Central memory CD8-positive, alpha-beta T cell (primary cell): ENCODE data around the gene ELAC2.

Source experiments
- ATAC-seq: fragments of 150-1000 bp; cut with Tn5 transposase; replicated peaks from 2 replicates; pipeline ENCODE4 v1.10.0; 2022; ENCODE audit warnings: mild to moderate bottlenecking, moderate FRiP score, moderate number of reproducible peaks; ENCODE audit not compliant: poor library complexity, severe bottlenecking; ENCODE audit errors: extremely low read depth
- DNase-seq, 2 donors: peaks; one replicate each; pipeline ENCODE4 v3.0.0; 2021; ENCODE audit warnings: low spot score in 2 of 2
- H3K27ac Mint-ChIP-seq: one replicate; pipeline ENCODE4 v1.8.0; 2022; ENCODE audit warnings: low read depth, mild to moderate bottlenecking, moderate library complexity, mixed read lengths
- H3K27me3 Mint-ChIP-seq: one replicate; pipeline ENCODE4 v1.8.0; 2022; ENCODE audit warnings: mixed read lengths
- H3K36me3 Mint-ChIP-seq: one replicate; pipeline ENCODE4 v1.8.0; 2022; ENCODE audit warnings: mild to moderate bottlenecking, moderate library complexity, mixed read lengths; ENCODE audit not compliant: insufficient read depth
- H3K4me1 Mint-ChIP-seq: one replicate; pipeline ENCODE4 v1.8.0; 2022; ENCODE audit warnings: mixed read lengths
- H3K4me3 Mint-ChIP-seq: one replicate; pipeline ENCODE4 v1.8.0; 2022; ENCODE audit warnings: mild to moderate bottlenecking, moderate library complexity, mixed read lengths
- H3K9me3 Mint-ChIP-seq: one replicate; pipeline ENCODE4 v1.8.0; 2022; ENCODE audit warnings: mixed read lengths

Gene ELAC2

GRCh38 chr17:13031718-13032350 is 14.0 kb upstream of the ELAC2 start:
- peaks cover 6% of the 10 kb centered on the region for H3K9me3 Mint-ChIP-seq
- no peak overlapping the region for H3K27ac Mint-ChIP-seq
- ATAC-seq (no peak), DNase-seq (no peak)
- H3K4me3 Mint-ChIP-seq: no peak overlapping the region
- H3K36me3 Mint-ChIP-seq: no peaks in the 10 kb centered on the region
- H3K4me1 Mint-ChIP-seq: peaks cover 15% of the 10 kb centered on the region
- peaks cover 18% of the 10 kb centered on the region for H3K27me3 Mint-ChIP-seq

GRCh38 chr17:13030459-13031300 is 12.9 kb upstream of the ELAC2 start:
- Mint-ChIP-seq H3K4me1 (peaks cover 15% of the 10 kb centered on the region), H3K27me3 (peaks cover 24% of the 10 kb centered on the region), H3K27ac (no peak overlapping the region), H3K9me3 (no peaks in the 10 kb centered on the region), H3K36me3 (no peaks in the 10 kb centered on the region), H3K4me3 (no peak overlapping the region)
- ATAC-seq: no peak
- peak; percentile 23 to 38 for DNase-seq

- DNase-seq (no peak), ATAC-seq (no peak)
- H3K27me3 Mint-ChIP-seq: peaks cover 27% of the 10 kb centered on the region
- no peak overlapping the region for H3K27ac Mint-ChIP-seq
- H3K4me1 Mint-ChIP-seq: peaks cover 16% of the 10 kb centered on the region
- H3K4me3 Mint-ChIP-seq: no peak overlapping the region
- peaks cover under 1% of the 10 kb centered on the region for H3K36me3 Mint-ChIP-seq
- H3K9me3 Mint-ChIP-seq: no peaks in the 10 kb centered on the region
These were observed 12.2 kb upstream of the ELAC2 start for GRCh38 chr17:13030056-13030455.

GRCh38 chr17:13029340-13029739 is 11.5 kb upstream of the ELAC2 start:
- H3K27ac Mint-ChIP-seq: no peak overlapping the region
- ATAC-seq (no peak), DNase-seq (no peak)
- H3K27me3 Mint-ChIP-seq: peaks cover 27% of the 10 kb centered on the region
- H3K4me1 Mint-ChIP-seq: peaks cover 23% of the 10 kb centered on the region
- no peaks in the 10 kb centered on the region for H3K9me3 Mint-ChIP-seq
- H3K36me3 Mint-ChIP-seq: peaks cover 3% of the 10 kb centered on the region
- no peak overlapping the region for H3K4me3 Mint-ChIP-seq

- peaks cover 26% of the 10 kb centered on the region for H3K4me1 Mint-ChIP-seq
- no peak overlapping the region for H3K27ac Mint-ChIP-seq
- no peaks in the 10 kb centered on the region for H3K9me3 Mint-ChIP-seq
- no peak overlapping the region for H3K4me3 Mint-ChIP-seq
- peaks cover 27% of the 10 kb centered on the region for H3K27me3 Mint-ChIP-seq
- H3K36me3 Mint-ChIP-seq: peaks cover 3% of the 10 kb centered on the region
- no peak for DNase-seq
- ATAC-seq: no peak
These were observed 9.4 kb upstream of the ELAC2 start for GRCh38 chr17:13027246-13027645.

- no peak overlapping the region for H3K4me3 Mint-ChIP-seq
- H3K36me3 Mint-ChIP-seq: peaks cover 3% of the 10 kb centered on the region
- ATAC-seq: no peak
- peaks cover 27% of the 10 kb centered on the region for H3K27me3 Mint-ChIP-seq
- peaks cover 16% of the 10 kb centered on the region for H3K4me1 Mint-ChIP-seq
- H3K27ac Mint-ChIP-seq: no peak overlapping the region
- DNase-seq: no peak
- no peaks in the 10 kb centered on the region for H3K9me3 Mint-ChIP-seq
These were observed 7.9 kb upstream of the ELAC2 start for GRCh38 chr17:13025687-13026086.

- Mint-ChIP-seq H3K4me1 (peaks cover 12% of the 10 kb centered on the region), H3K9me3 (no peaks in the 10 kb centered on the region), H3K36me3 (peaks cover 3% of the 10 kb centered on the region), H3K27ac (no peak overlapping the region), H3K4me3 (no peak overlapping the region), H3K27me3 (peaks cover 27% of the 10 kb centered on the region)
- ATAC-seq (no peak), DNase-seq (no peak)
These were observed 7.4 kb upstream of the ELAC2 start for GRCh38 chr17:13025258-13025627.

- ATAC-seq: peak; percentile 73
- Mint-ChIP-seq H3K4me3 (no peak overlapping the region), H3K9me3 (no peaks in the 10 kb centered on the region), H3K27me3 (peaks cover 27% of the 10 kb centered on the region), H3K36me3 (peaks cover 3% of the 10 kb centered on the region), H3K4me1 (peaks cover 10% of the 10 kb centered on the region), H3K27ac (no peak overlapping the region)
- DNase-seq: peak in 1 of 2 donors; percentile 46
These were observed 6.9 kb upstream of the ELAC2 start for GRCh38 chr17:13024526-13025257.

GRCh38 chr17:13024016-13024415 is 6.2 kb upstream of the ELAC2 start:
- Mint-ChIP-seq H3K4me3 (no peak overlapping the region), H3K27ac (no peak overlapping the region), H3K27me3 (peaks cover 27% of the 10 kb centered on the region), H3K9me3 (no peaks in the 10 kb centered on the region), H3K36me3 (peaks cover 3% of the 10 kb centered on the region), H3K4me1 (peaks cover 10% of the 10 kb centered on the region)
- ATAC-seq: no peak
- DNase-seq: no peak

GRCh38 chr17:13016881-13017654 is 759 bp downstream of the ELAC2 start:
- Mint-ChIP-seq H3K9me3 (no peaks in the 10 kb centered on the region), H3K27ac (peak overlapping the region; percentile 97), H3K36me3 (peaks cover 34% of the 10 kb centered on the region), H3K4me3 (peak overlapping the region; percentile 97), H3K4me1 (peaks cover 32% of the 10 kb centered on the region), H3K27me3 (no peaks in the 10 kb centered on the region)
- ATAC-seq (peak; percentile 1), DNase-seq (no peak)

GRCh38 chr17:13014801-13015200 is 3.0 kb downstream of the ELAC2 start:
- ATAC-seq (no peak), DNase-seq (no peak)
- Mint-ChIP-seq H3K36me3 (peaks cover 51% of the 10 kb centered on the region), H3K9me3 (no peaks in the 10 kb centered on the region), H3K4me1 (peaks cover 32% of the 10 kb centered on the region), H3K4me3 (no peak overlapping the region), H3K27me3 (no peaks in the 10 kb centered on the region), H3K27ac (peak overlapping the region; percentile 32)

- no peak for ATAC-seq
- no peak overlapping the region for H3K4me3 Mint-ChIP-seq
- no peaks in the 10 kb centered on the region for H3K27me3 Mint-ChIP-seq
- peaks cover 14% of the 10 kb centered on the region for H3K4me1 Mint-ChIP-seq
- H3K9me3 Mint-ChIP-seq: no peaks in the 10 kb centered on the region
- DNase-seq: no peak
- H3K36me3 Mint-ChIP-seq: peaks cover 57% of the 10 kb centered on the region
- no peak overlapping the region for H3K27ac Mint-ChIP-seq
These were observed 6.9 kb downstream of the ELAC2 start for GRCh38 chr17:13010959-13011358.
